Measurements from ENCODE around the gene CCT5.
"Not testable (repeated sequence)": the region's sequence is repeated elsewhere in the genome, so short reads cannot be mapped to it uniquely, and the experiment has no call there.

Gene CCT5

GRCh38 chr5:10246761-10247160, 3.3 kb upstream of the CCT5 start:
- DNase-seq (ENCODE audit: low read depth), result no peak

- not testable (repeated sequence) for DNase-seq (ENCODE audit: low read depth)
Observed at GRCh38 chr5:10247217-10247616, 2.9 kb upstream of the CCT5 start.

- DNase-seq (ENCODE audit: low read depth), result no peak
Observed at GRCh38 chr5:10248378-10249260, 1.5 kb upstream of the CCT5 start.

- peak; percentile 49 for DNase-seq (ENCODE audit: low read depth)
Observed at GRCh38 chr5:10250806-10251276, 761 bp downstream of the CCT5 start.

- no peak for DNase-seq (ENCODE audit: low read depth)
Observed at GRCh38 chr5:10251405-10251804, 1.3 kb downstream of the CCT5 start.

- no peak for DNase-seq (ENCODE audit: low read depth)
Observed at GRCh38 chr5:10253390-10253789, 3.3 kb downstream of the CCT5 start.

GRCh38 chr5:10254686-10255085, 4.6 kb downstream of the CCT5 start:
- DNase-seq (ENCODE audit: low read depth), result no peak

GRCh38 chr5:10257870-10258269, 7.8 kb downstream of the CCT5 start:
- DNase-seq (ENCODE audit: low read depth), result no peak

GRCh38 chr5:10259899-10260298, 9.8 kb downstream of the CCT5 start:
- no peak for DNase-seq (ENCODE audit: low read depth)

GRCh38 chr5:10261065-10261464, 11.0 kb downstream of the CCT5 start:
- DNase-seq (ENCODE audit: low read depth), result no peak

GRCh38 chr5:10262121-10262774, 12.2 kb downstream of the CCT5 start:
- no peak for DNase-seq (ENCODE audit: low read depth)

- DNase-seq (ENCODE audit: low read depth), result no peak
Observed at GRCh38 chr5:10262995-10263394, 12.9 kb downstream of the CCT5 start.

GRCh38 chr5:10264604-10265003, 14.5 kb downstream of the CCT5 start:
- no peak for DNase-seq (ENCODE audit: low read depth)

GRCh38 chr5:10265245-10266109, 15.4 kb downstream of the CCT5 start:
- no peak for DNase-seq (ENCODE audit: low read depth)

GRCh38 chr5:10266137-10266536, 16.1 kb downstream of the CCT5 start:
- no peak for DNase-seq (ENCODE audit: low read depth)

- no peak for DNase-seq (ENCODE audit: low read depth)
Observed at GRCh38 chr5:10266839-10267238, 16.8 kb downstream of the CCT5 start.

- DNase-seq (ENCODE audit: low read depth), result no peak
Observed at GRCh38 chr5:10268100-10268499, 18.0 kb downstream of the CCT5 start.

GRCh38 chr5:10272053-10272874, 22.2 kb downstream of the CCT5 start:
- no peak for DNase-seq (ENCODE audit: low read depth)

- not testable (repeated sequence) for DNase-seq (ENCODE audit: low read depth)
Observed at GRCh38 chr5:10272875-10273209, 22.8 kb downstream of the CCT5 start.

GRCh38 chr5:10275460-10275859, 25.4 kb downstream of the CCT5 start:
- DNase-seq (ENCODE audit: low read depth), result no peak

- DNase-seq (ENCODE audit: low read depth), result no peak
Observed at GRCh38 chr5:10275991-10276390, 25.9 kb downstream of the CCT5 start.

GRCh38 chr5:10276691-10277090, 26.6 kb downstream of the CCT5 start:
- DNase-seq (ENCODE audit: low read depth), result no peak

Data from ELR (cell line).